Astrocyte (in vitro differentiated cells and primary cell): ENCODE data around the gene OR52L1. TPM values are rescaled to one million over a fixed set of nuclear protein-coding genes. Genes with fewer than 3 reads are reported as not detected.

Source experiments
- DNase-seq: peaks from one replicate; pipeline ENCODE4 v3.0.0-alpha.2; 2010; ENCODE audit warnings: low read depth
- FAIRE-seq: peaks from 2 replicates; lab custom pipeline; 2011; peaks lifted over from hg19 to GRCh38; lab: Jason Lieb, UNC
- H2AFZ ChIP-seq: 2 replicates; pipeline ENCODE4 v1.6.0; 2012; ENCODE audit warnings: low read depth, low read length, inconsistent platforms
- H3K27ac ChIP-seq: 2 replicates; pipeline ENCODE4 v1.5.1; 2011; ENCODE audit warnings: low read depth, low read length, inconsistent platforms
- H3K27me3 ChIP-seq: 2 replicates; pipeline ENCODE4 v1.6.0; 2011; ENCODE audit warnings: low read length, inconsistent platforms; ENCODE audit not compliant: insufficient read depth
- H3K36me3 ChIP-seq: 2 replicates; pipeline ENCODE4 v1.5.1; 2011; ENCODE audit warnings: low read length, inconsistent platforms; ENCODE audit not compliant: insufficient read depth
- H3K4me1 ChIP-seq: 2 replicates; pipeline ENCODE4 v1.5.1; 2011; ENCODE audit warnings: low read length, inconsistent platforms; ENCODE audit not compliant: insufficient read depth
- H3K4me2 ChIP-seq: 2 replicates; pipeline ENCODE4 v1.6.0; 2012; ENCODE audit warnings: low read length, inconsistent platforms
- H3K4me3 ChIP-seq: 2 replicates; pipeline ENCODE4 v1.5.1; 2011; ENCODE audit warnings: low read depth, mild to moderate bottlenecking, low read length, inconsistent platforms; ENCODE audit not compliant: insufficient read depth
- H3K79me2 ChIP-seq: 2 replicates; pipeline ENCODE4 v1.6.0; 2012; ENCODE audit warnings: mild to moderate bottlenecking, low read length, inconsistent platforms; ENCODE audit not compliant: insufficient read depth
- H3K9ac ChIP-seq: 2 replicates; pipeline ENCODE4 v1.6.0; 2012; ENCODE audit warnings: mild to moderate bottlenecking, low read length, inconsistent platforms
- H3K9me3 ChIP-seq: 2 replicates; pipeline ENCODE4 v1.5.1; 2012; ENCODE audit warnings: low read depth, mild to moderate bottlenecking, low read length, inconsistent platforms; ENCODE audit not compliant: insufficient read depth
- H4K20me1 ChIP-seq: 2 replicates; pipeline ENCODE4 v1.6.0; 2012; ENCODE audit warnings: low read length, inconsistent platforms; ENCODE audit not compliant: insufficient read depth
- H3K27ac Mint-ChIP-seq: one replicate; pipeline ENCODE4 v1.8.0; 2021; ENCODE audit warnings: mild to moderate bottlenecking, mixed read lengths; ENCODE audit not compliant: unreplicated experiment
- H3K27me3 Mint-ChIP-seq: one replicate; pipeline ENCODE4 v1.8.0; 2021; ENCODE audit warnings: low read depth, mixed read lengths; ENCODE audit not compliant: unreplicated experiment
- H3K36me3 Mint-ChIP-seq: one replicate; pipeline ENCODE4 v1.8.0; 2021; ENCODE audit warnings: low read depth, mixed read lengths; ENCODE audit not compliant: unreplicated experiment
- H3K4me1 Mint-ChIP-seq: one replicate; pipeline ENCODE4 v1.8.0; 2021; ENCODE audit warnings: low read depth, mixed read lengths; ENCODE audit not compliant: unreplicated experiment
- H3K4me3 Mint-ChIP-seq: one replicate; pipeline ENCODE4 v1.8.0; 2021; ENCODE audit warnings: mild to moderate bottlenecking, moderate library complexity, mixed read lengths; ENCODE audit not compliant: unreplicated experiment
- H3K9me3 Mint-ChIP-seq: one replicate; pipeline ENCODE4 v1.8.0; 2021; ENCODE audit warnings: mild to moderate bottlenecking, mixed read lengths; ENCODE audit not compliant: unreplicated experiment
- EZH2 ChIP-seq: IDR thresholded peaks from 2 replicates; pipeline ENCODE4 v1.6.1; 2012; ENCODE audit warnings: mild to moderate bottlenecking, low read length, inconsistent platforms; ENCODE audit not compliant: insufficient read depth
- total RNA-seq: library from RNA; stranded (reverse); gene quantifications from 2 replicates; pipeline ENCODE4 v1.2.1, GENCODE V29; 2021
- TF ChIP-seq, protein P1 (sequence below): IDR thresholded peaks from 2 replicates; pipeline ENCODE4 v1.5.1; 2011; ENCODE audit warnings: low read depth, mild to moderate bottlenecking, inconsistent platforms, low read length, moderate library complexity; ENCODE audit not compliant: insufficient read depth

OR52L1 gene
- total RNA-seq, 1 donor from 2014 or later, result not detected

DNA sequence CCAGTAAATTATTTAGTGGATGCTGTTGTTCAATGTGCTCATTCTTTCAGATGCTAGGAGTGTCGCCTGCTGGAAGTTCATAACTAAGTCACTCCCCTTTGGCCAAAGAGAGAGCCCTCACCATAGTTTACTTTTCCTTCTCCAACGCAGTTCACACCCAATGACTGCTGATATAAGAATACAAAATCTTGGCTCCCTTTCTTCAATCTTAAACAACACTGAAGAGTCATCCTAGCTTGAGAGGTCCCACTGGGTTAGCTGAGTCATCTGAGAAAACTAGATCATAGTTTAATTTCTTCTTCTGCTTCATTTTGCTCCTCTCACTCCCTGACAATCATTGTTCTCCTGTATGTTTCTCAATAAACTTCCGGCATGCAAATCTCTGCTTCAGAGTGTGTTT lies 5.4 kb upstream of the OR52L1 start:
- no peaks in the 10 kb centered on the region for H3K79me2 ChIP-seq
- Mint-ChIP-seq H3K4me3 (no peak overlapping the region), H3K27me3 (peaks cover 11% of the 10 kb centered on the region), H3K27ac (no peak overlapping the region), H3K9me3 (no peaks in the 10 kb centered on the region), H3K36me3 (no peaks in the 10 kb centered on the region), H3K4me1 (no peaks in the 10 kb centered on the region)
- H2AFZ ChIP-seq, result no peak overlapping the region
- H4K20me1 ChIP-seq, result no peaks in the 10 kb centered on the region
- DNase-seq (no peak), FAIRE-seq (no peak)
- H3K4me3 ChIP-seq, result no peak overlapping the region
- H3K9ac ChIP-seq, result no peak overlapping the region
- no peaks in the 10 kb centered on the region for H3K36me3 ChIP-seq
- no peak for TF ChIP-seq EZH2
- TF ChIP-seq, protein P1, sequence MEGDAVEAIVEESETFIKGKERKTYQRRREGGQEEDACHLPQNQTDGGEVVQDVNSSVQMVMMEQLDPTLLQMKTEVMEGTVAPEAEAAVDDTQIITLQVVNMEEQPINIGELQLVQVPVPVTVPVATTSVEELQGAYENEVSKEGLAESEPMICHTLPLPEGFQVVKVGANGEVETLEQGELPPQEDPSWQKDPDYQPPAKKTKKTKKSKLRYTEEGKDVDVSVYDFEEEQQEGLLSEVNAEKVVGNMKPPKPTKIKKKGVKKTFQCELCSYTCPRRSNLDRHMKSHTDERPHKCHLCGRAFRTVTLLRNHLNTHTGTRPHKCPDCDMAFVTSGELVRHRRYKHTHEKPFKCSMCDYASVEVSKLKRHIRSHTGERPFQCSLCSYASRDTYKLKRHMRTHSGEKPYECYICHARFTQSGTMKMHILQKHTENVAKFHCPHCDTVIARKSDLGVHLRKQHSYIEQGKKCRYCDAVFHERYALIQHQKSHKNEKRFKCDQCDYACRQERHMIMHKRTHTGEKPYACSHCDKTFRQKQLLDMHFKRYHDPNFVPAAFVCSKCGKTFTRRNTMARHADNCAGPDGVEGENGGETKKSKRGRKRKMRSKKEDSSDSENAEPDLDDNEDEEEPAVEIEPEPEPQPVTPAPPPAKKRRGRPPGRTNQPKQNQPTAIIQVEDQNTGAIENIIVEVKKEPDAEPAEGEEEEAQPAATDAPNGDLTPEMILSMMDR, result no peak
- no peaks in the 10 kb centered on the region for H3K27me3 ChIP-seq
- H3K9me3 ChIP-seq, result peaks cover 3% of the 10 kb centered on the region
- no peak overlapping the region for H3K4me2 ChIP-seq
- no peaks in the 10 kb centered on the region for H3K4me1 ChIP-seq
- H3K27ac ChIP-seq, result no peak overlapping the region

DNA sequence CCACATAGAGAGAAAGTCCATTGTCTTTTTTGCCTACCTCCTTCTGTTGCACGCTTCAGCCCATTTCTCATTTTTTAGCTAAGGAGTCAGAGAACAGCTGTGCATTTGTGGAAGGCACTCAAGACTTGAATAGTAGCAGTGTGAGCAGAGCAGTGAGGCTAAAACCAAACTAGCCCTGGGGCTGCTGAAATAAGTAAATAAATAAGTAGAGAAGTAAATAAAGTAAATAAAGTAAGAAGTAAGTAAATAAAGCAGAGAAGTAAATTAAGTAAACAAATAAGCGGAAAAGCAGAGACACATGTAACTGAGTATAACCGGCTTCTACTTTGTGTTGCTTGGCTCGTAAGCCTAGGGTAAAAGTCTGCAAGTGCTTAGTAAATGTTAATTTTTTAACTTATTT lies 2.4 kb upstream of the OR52L1 start:
- no peaks in the 10 kb centered on the region for H3K9me3 Mint-ChIP-seq
- peaks cover 3% of the 10 kb centered on the region for H3K9me3 ChIP-seq

DNA sequence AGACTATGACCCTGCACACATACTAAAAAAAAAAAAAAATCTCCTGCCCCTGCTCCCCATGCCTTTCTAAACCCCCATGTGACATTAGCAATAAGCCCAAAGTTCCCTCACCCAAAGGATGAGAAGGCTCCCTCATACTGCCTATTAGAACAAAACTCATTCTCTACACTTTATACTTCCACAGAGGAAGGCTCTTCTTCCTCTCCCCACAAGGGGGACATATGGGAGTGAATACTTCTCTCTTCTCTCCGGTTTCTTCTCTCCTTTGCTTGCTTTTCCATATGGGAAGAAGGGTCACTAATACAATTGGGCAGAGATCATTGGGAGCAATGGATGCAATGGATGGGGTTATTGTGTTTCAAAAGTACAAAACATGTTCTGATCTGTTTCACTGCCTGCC lies 3.3 kb downstream of the OR52L1 start:
- no peaks in the 10 kb centered on the region for H3K36me3 ChIP-seq
- no peak for FAIRE-seq
- no peak overlapping the region for H3K4me3 ChIP-seq
- H3K79me2 ChIP-seq, result no peaks in the 10 kb centered on the region
- Mint-ChIP-seq H3K4me1 (no peaks in the 10 kb centered on the region), H3K9me3 (no peaks in the 10 kb centered on the region), H3K36me3 (no peaks in the 10 kb centered on the region), H3K4me3 (no peak overlapping the region), H3K27me3 (peaks cover 2% of the 10 kb centered on the region), H3K27ac (no peak overlapping the region)
- H3K27ac ChIP-seq, result no peak overlapping the region
- no peak for DNase-seq
- no peak overlapping the region for H3K9ac ChIP-seq
- peaks cover 3% of the 10 kb centered on the region for H3K9me3 ChIP-seq
- H3K27me3 ChIP-seq, result no peaks in the 10 kb centered on the region
- no peak overlapping the region for H2AFZ ChIP-seq
- no peak overlapping the region for H3K4me2 ChIP-seq
- H3K4me1 ChIP-seq, result no peaks in the 10 kb centered on the region
- TF ChIP-seq, protein P1, result no peak
- TF ChIP-seq EZH2, result no peak
- H4K20me1 ChIP-seq, result no peaks in the 10 kb centered on the region

More for the DNA sequence above, 2.4 kb upstream of the OR52L1 start:
- H3K79me2 ChIP-seq, result no peaks in the 10 kb centered on the region
- no peak overlapping the region for H2AFZ ChIP-seq
- H4K20me1 ChIP-seq, result no peaks in the 10 kb centered on the region
- H3K9ac ChIP-seq, result no peak overlapping the region
- no peaks in the 10 kb centered on the region for H3K36me3 ChIP-seq
- H3K4me3 ChIP-seq, result no peak overlapping the region
- Mint-ChIP-seq H3K27me3 (peaks cover 10% of the 10 kb centered on the region), H3K27ac (no peak overlapping the region), H3K4me1 (no peaks in the 10 kb centered on the region), H3K4me3 (no peak overlapping the region), H3K36me3 (no peaks in the 10 kb centered on the region)
- DNase-seq (no peak), FAIRE-seq (no peak)
- H3K27me3 ChIP-seq, result no peaks in the 10 kb centered on the region
- H3K4me1 ChIP-seq, result no peaks in the 10 kb centered on the region
- no peak overlapping the region for H3K27ac ChIP-seq
- no peak for TF ChIP-seq EZH2
- TF ChIP-seq, protein P1, result no peak
- no peak overlapping the region for H3K4me2 ChIP-seq
